ENCODE data around the gene ZNF225. TPM values are rescaled to one million over a fixed set of nuclear protein-coding genes. Genes with fewer than 3 reads are reported as not detected.

The ZNF225 gene
- total RNA-seq, 4 donors from 2014 or later, result 0.75 to 1.4 (median 1.1) TPM

DNA sequence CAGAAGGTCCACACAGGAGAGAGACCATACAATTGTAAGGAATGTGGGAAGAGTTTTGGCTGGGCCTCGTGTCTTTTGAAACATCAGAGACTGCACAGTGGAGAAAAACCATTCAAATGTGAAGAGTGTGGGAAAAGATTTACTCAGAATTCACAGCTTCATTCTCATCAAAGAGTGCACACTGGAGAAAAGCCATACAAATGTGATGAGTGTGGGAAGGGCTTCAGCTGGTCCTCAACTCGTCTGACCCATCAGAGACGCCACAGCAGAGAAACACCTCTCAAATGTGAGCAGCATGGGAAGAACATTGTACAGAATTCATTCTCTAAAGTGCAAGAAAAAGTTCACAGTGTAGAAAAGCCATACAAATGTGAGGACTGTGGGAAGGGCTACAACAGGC is 5.4 kb upstream of the ZNF225 start:
- DNase-seq, result no peak
- Histone ChIP-seq H3K36me3 (peaks cover 7 to 69% of the 10 kb centered on the region in 2 donors), H3K4me3 (no peak overlapping the region), H3K27ac (no peak overlapping the region), H3K4me1 (peaks cover 8 to 9% of the 10 kb centered on the region in 2 donors), H3K27me3 (no peaks in the 10 kb centered on the region), H3K9me3 (peaks cover 4 to 59% (median 22%) of the 10 kb centered on the region in 3 donors)
- TF ChIP-seq CTCF (IDR thresholded peaks at IDR 0.05 in 4 of 5, conservative IDR thresholded peaks at IDR 0.05 in 1 of 5), result no peak
- TF ChIP-seq POLR2A (IDR thresholded peaks at IDR 0.05), result no peak
- intact Hi-C loops (cut with DNase I; ENCODE audit: low total_unique reads) (no loop called here), in situ Hi-C loops (cut with MboI; ENCODE audit: low sequenced_read_pairs in 4 of 4) (no loop called here)
- no peak for ATAC-seq

GRCh38 chr19:44109458-44109857 is 3.7 kb upstream of the ZNF225 start:
- Histone ChIP-seq H3K4me1 (peaks cover 14 to 16% of the 10 kb centered on the region in 2 donors), H3K27me3 (no peaks in the 10 kb centered on the region), H3K9me3 (peaks cover 4 to 51% (median 22%) of the 10 kb centered on the region in 3 donors), H3K36me3 (peaks cover 7 to 52% of the 10 kb centered on the region in 2 donors), H3K27ac (no peak overlapping the region), H3K4me3 (no peak overlapping the region)
- TF ChIP-seq POLR2A (IDR thresholded peaks at IDR 0.05), result no peak
- TF ChIP-seq CTCF (IDR thresholded peaks at IDR 0.05 in 4 of 5, conservative IDR thresholded peaks at IDR 0.05 in 1 of 5), result no peak
- in situ Hi-C loops (cut with MboI; ENCODE audit: low sequenced_read_pairs in 4 of 4), result no loop called here
- ATAC-seq (no peak), DNase-seq (no peak)
- intact Hi-C loops (cut with DNase I; ENCODE audit: low total_unique reads), result no loop called here

DNA sequence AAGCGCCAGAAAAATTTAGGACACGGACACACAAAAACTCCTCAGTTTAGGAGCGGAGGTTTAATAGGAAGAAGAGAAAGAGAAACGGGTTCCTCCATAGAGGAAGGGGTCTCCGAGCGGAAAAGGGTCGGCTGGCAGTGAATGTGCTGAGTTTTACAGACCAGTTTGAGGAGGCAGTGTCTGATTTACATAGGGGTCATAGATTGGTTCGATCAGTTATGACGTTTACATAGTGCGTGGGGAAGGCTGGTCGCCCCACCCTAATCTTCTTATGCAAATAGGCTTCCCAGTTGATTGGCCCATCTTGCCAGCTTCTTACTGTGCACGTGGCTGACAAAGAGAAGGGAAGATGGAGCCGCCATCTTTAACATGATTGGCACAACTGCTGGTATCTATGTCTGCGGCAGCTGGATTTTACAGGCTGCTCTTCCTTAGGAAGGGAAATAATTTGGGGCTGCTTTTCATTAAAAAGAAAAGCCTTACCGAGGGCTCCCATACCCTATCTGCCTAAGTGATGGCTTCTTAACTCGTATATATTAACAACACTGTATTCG is 1.2 kb upstream of the ZNF225 start:
- no peaks in the 10 kb centered on the region for H3K27me3 ChIP-seq
- peaks cover 14 to 18% of the 10 kb centered on the region in 2 donors for H3K4me1 ChIP-seq
- no peak for ATAC-seq
- in situ Hi-C loops (cut with MboI; ENCODE audit: low sequenced_read_pairs in 4 of 4), result loop anchor here in 2 of 4 donors (5.0 to 10.0 kb wide), 4 partner anchors 100 to 193 kb away; partner anchors contain the start of genes ZNF227 (in 2 of the 2), ZNF235 (in 2 of the 2) and ZNF230 (in 1 of the 2)
- H3K27ac ChIP-seq, result no peak overlapping the region
- H3K9me3 ChIP-seq, result peaks cover 0 to 28% (median 21%) of the 10 kb centered on the region in 3 donors
- H3K4me3 ChIP-seq, result peak overlapping the region; percentile 67 to 92 (median 84)
- H3K36me3 ChIP-seq, result peaks cover 4 to 45% of the 10 kb centered on the region in 2 donors
- no peak for TF ChIP-seq CTCF (IDR thresholded peaks at IDR 0.05 in 4 of 5, conservative IDR thresholded peaks at IDR 0.05 in 1 of 5)
- no peak for TF ChIP-seq POLR2A (IDR thresholded peaks at IDR 0.05)
- intact Hi-C loops (cut with DNase I; ENCODE audit: low total_unique reads), result loop anchor here (2.0 to 5.0 kb wide), 2 partner anchors 101 to 245 kb away; partner anchors contain the start of genes ZNF112 and ZNF227
- no peak for DNase-seq

- in situ Hi-C loops (cut with MboI; ENCODE audit: low sequenced_read_pairs in 4 of 4) (loop anchor here in 2 of 4 donors (5.0 to 10.0 kb wide), 4 partner anchors 100 to 192 kb away; partner anchors contain the start of genes ZNF227 (in 2 of the 2), ZNF235 (in 2 of the 2) and ZNF230 (in 1 of the 2)), intact Hi-C loops (cut with DNase I; ENCODE audit: low total_unique reads) (loop anchor here (1.0 to 5.0 kb wide), 11 partner anchors 18 to 245 kb away; partner anchors contain the start of genes ZNF112, ZNF155, ZNF221 and ZNF224)
- H3K4me3 ChIP-seq, result peak overlapping the region; percentile 67 to 92 (median 84)
- H3K27me3 ChIP-seq, result no peaks in the 10 kb centered on the region
- ATAC-seq, result no peak
- TF ChIP-seq CTCF (IDR thresholded peaks at IDR 0.05 in 4 of 5, conservative IDR thresholded peaks at IDR 0.05 in 1 of 5), result no peak
- no peak for TF ChIP-seq POLR2A (IDR thresholded peaks at IDR 0.05)
- peaks cover 0 to 21% (median 14%) of the 10 kb centered on the region in 3 donors for H3K9me3 ChIP-seq
- H3K27ac ChIP-seq, result peak overlapping the region; percentile 44 to 69 (median 60)
- DNase-seq, result no peak
- peaks cover 3 to 45% of the 10 kb centered on the region in 2 donors for H3K36me3 ChIP-seq
- H3K4me1 ChIP-seq, result peaks cover 14 to 18% of the 10 kb centered on the region in 2 donors
Measured at GRCh38 chr19:44112802-44113137, 429 bp upstream of the ZNF225 start.

Measured in gastrocnemius medialis (tissue), 4 donors.